Measurements from ENCODE around the gene TUBB2A. TPM values are rescaled to one million over a fixed set of nuclear protein-coding genes. Genes with fewer than 3 reads are reported as not detected.
A peak's percentile ranks its signal among the peaks of the same experiment; 100 is the strongest.
"Not testable (repeated sequence)": the region's sequence is repeated elsewhere in the genome, so short reads cannot be mapped to it uniquely, and the experiment has no call there.

The TUBB2A gene
- total and polyA plus RNA-seq, 5 donors from 2014 or later: 4.8 to 48.0 (median 6.9) TPM

- H3K4me1 Mint-ChIP-seq; H3K9me3 ChIP-seq (ENCODE audit: control insufficient read depth in 2 of 2, low read length in 2 of 2); H3K9me3 Mint-ChIP-seq; H3K4me3 ChIP-seq (ENCODE audit: low read depth, low read length); DNase-seq; H3K27ac Mint-ChIP-seq; H3K36me3 ChIP-seq (ENCODE audit: control insufficient read depth, insufficient read depth, low read length); H3K27me3 ChIP-seq (ENCODE audit: control insufficient read depth, insufficient read depth, low read length); H3K4me1 ChIP-seq (ENCODE audit: control insufficient read depth, insufficient read depth, low read length, poor library complexity, severe bottlenecking); ATAC-seq (ENCODE audit: low read depth in 2 of 2); H3K36me3 Mint-ChIP-seq; H3K27ac ChIP-seq (ENCODE audit: insufficient read depth, low read length, poor library complexity, severe bottlenecking); H3K27me3 Mint-ChIP-seq: not testable (repeated sequence)
- peak overlapping the region in 1 of 4 donors; percentile 45 for H3K4me3 Mint-ChIP-seq
Observed at GRCh38 chr6:3168046-3168445, 10.7 kb upstream of the TUBB2A start.

DNA sequence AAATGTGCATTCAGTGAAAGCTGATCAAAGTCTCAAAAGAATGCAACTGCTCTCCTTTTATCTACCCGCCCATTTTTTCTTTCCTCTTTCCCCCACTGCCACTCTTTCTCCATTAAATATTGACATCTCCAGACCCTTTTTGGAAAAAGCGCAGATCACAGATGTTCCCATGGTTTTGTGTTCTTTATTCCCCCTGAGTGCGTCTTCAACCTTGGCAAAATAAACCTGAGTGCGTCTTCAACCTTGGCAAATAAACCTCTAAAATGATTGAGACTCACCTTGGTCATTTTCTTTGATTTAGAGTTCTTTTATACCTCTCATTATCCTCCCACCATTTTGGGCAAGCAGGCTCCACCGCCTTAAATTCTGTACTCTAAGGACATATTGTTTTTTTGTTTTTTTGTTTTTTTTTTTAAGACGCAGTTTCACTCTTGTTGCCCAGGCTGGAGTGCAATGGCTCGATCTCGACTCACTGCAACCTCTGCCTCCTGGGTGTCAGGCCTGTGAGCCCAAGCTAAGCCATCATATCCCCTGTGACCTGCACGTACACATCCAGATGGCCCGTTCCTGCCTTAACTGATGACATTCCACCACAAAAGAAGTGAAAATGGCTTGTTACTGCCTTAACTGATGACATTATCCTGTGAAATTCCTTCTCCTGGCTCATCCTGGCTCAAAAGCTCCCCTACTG is 9.3 kb upstream of the TUBB2A start:
- peak overlapping the region in 1 of 3 donors; percentile 22 for H3K27ac Mint-ChIP-seq
- not testable (repeated sequence) for H3K4me3 ChIP-seq (ENCODE audit: low read depth, low read length); H3K36me3 Mint-ChIP-seq; H3K36me3 ChIP-seq (ENCODE audit: control insufficient read depth, insufficient read depth, low read length); DNase-seq; ATAC-seq (ENCODE audit: low read depth in 2 of 2); H3K9me3 Mint-ChIP-seq; H3K27ac ChIP-seq (ENCODE audit: insufficient read depth, low read length, poor library complexity, severe bottlenecking); H3K27me3 ChIP-seq (ENCODE audit: control insufficient read depth, insufficient read depth, low read length); H3K27me3 Mint-ChIP-seq; H3K9me3 ChIP-seq (ENCODE audit: control insufficient read depth in 2 of 2, low read length in 2 of 2)
- peaks cover 13% of the 10 kb centered on the region for H3K4me1 ChIP-seq (ENCODE audit: control insufficient read depth, insufficient read depth, low read length, poor library complexity, severe bottlenecking)
- peak overlapping the region in 1 of 4 donors; percentile 58 for H3K4me3 Mint-ChIP-seq
- peaks cover 4 to 15% (median 7%) of the 10 kb centered on the region in 4 donors for H3K4me1 Mint-ChIP-seq

GRCh38 chr6:3165631-3166534 is 8.5 kb upstream of the TUBB2A start:
- H3K27me3 Mint-ChIP-seq: no peaks in the 10 kb centered on the region
- no peaks in the 10 kb centered on the region for H3K36me3 Mint-ChIP-seq
- no peak overlapping the region for H3K27ac Mint-ChIP-seq
- DNase-seq: no peak
- no peaks in the 10 kb centered on the region for H3K27me3 ChIP-seq (ENCODE audit: control insufficient read depth, insufficient read depth, low read length)
- no peak overlapping the region for H3K4me3 ChIP-seq (ENCODE audit: low read depth, low read length)
- H3K27ac ChIP-seq (ENCODE audit: insufficient read depth, low read length, poor library complexity, severe bottlenecking): no peak overlapping the region
- H3K36me3 ChIP-seq (ENCODE audit: control insufficient read depth, insufficient read depth, low read length): no peaks in the 10 kb centered on the region
- H3K4me1 Mint-ChIP-seq: peaks cover 7 to 22% (median 11%) of the 10 kb centered on the region in 4 donors
- H3K4me1 ChIP-seq (ENCODE audit: control insufficient read depth, insufficient read depth, low read length, poor library complexity, severe bottlenecking): peaks cover 15% of the 10 kb centered on the region
- no peak for ATAC-seq (ENCODE audit: low read depth in 2 of 2)
- H3K9me3 Mint-ChIP-seq: no peaks in the 10 kb centered on the region
- no peaks in the 10 kb centered on the region for H3K9me3 ChIP-seq (ENCODE audit: control insufficient read depth in 2 of 2, low read length in 2 of 2)
- H3K4me3 Mint-ChIP-seq: no peak overlapping the region

DNA sequence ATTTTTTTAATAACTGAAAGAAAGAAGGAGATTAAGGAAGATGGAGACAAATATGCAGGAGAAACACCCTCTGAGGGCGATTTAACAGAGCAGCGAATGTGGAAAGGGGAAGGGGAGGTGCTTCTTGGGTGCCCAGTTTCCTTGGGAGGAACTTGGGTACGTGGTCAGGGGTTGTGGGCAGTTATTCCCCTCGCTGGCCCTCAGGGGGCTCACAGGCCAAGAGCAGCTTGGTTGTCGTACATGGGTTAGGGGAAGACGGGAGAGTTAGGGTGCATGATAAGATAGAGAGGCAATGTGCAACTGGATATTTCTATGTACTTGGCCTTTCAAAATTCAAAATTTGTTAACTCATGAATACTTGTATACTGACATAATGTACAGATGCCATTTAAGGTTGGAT is 7.0 kb upstream of the TUBB2A start:
- Histone ChIP-seq H3K4me1 (ENCODE audit: control insufficient read depth, insufficient read depth, low read length, poor library complexity, severe bottlenecking) (peaks cover 30% of the 10 kb centered on the region), H3K36me3 (ENCODE audit: control insufficient read depth, insufficient read depth, low read length) (no peaks in the 10 kb centered on the region), H3K27me3 (ENCODE audit: control insufficient read depth, insufficient read depth, low read length) (no peaks in the 10 kb centered on the region), H3K27ac (ENCODE audit: insufficient read depth, low read length, poor library complexity, severe bottlenecking) (no peak overlapping the region), H3K4me3 (ENCODE audit: low read depth, low read length) (no peak overlapping the region), H3K9me3 (ENCODE audit: control insufficient read depth in 2 of 2, low read length in 2 of 2) (no peaks in the 10 kb centered on the region)
- no peaks in the 10 kb centered on the region for H3K27me3 Mint-ChIP-seq
- peaks cover 0 to 3% (median 0%) of the 10 kb centered on the region in 7 donors for H3K9me3 Mint-ChIP-seq
- H3K4me1 Mint-ChIP-seq: peaks cover 10 to 36% (median 21%) of the 10 kb centered on the region in 4 donors
- ATAC-seq (ENCODE audit: low read depth in 2 of 2): no peak
- peak overlapping the region in 1 of 4 donors; percentile 47 for H3K4me3 Mint-ChIP-seq
- H3K36me3 Mint-ChIP-seq: no peaks in the 10 kb centered on the region
- DNase-seq: no peak
- H3K27ac Mint-ChIP-seq: no peak overlapping the region

DNA sequence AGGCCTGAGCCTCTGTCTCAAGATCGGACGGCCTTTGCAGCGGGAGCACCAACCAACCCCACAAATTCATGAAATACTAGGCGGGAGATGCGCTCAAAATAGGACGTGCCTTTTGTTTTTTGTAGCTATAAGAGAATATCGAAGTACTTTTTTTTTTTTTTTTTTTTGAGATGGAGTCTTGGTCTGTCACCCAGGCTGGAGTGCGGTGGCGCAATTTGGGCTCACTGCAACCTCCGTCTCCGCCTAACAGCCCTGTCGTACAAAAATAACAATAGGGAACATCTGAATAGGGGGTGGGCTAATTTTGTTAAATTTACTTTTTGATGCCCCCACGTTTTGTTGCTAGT is 5.9 kb upstream of the TUBB2A start:
- H3K9me3 Mint-ChIP-seq: peaks cover 0 to 3% (median 0%) of the 10 kb centered on the region in 7 donors
- Histone ChIP-seq H3K4me3 (ENCODE audit: low read depth, low read length) (peak overlapping the region; percentile 55), H3K27me3 (ENCODE audit: control insufficient read depth, insufficient read depth, low read length) (no peaks in the 10 kb centered on the region), H3K36me3 (ENCODE audit: control insufficient read depth, insufficient read depth, low read length) (no peaks in the 10 kb centered on the region), H3K27ac (ENCODE audit: insufficient read depth, low read length, poor library complexity, severe bottlenecking) (peak overlapping the region; percentile 78), H3K4me1 (ENCODE audit: control insufficient read depth, insufficient read depth, low read length, poor library complexity, severe bottlenecking) (peaks cover 37% of the 10 kb centered on the region), H3K9me3 (ENCODE audit: control insufficient read depth in 2 of 2, low read length in 2 of 2) (no peaks in the 10 kb centered on the region)
- peak overlapping the region in 1 of 3 donors; percentile 49 for H3K27ac Mint-ChIP-seq
- DNase-seq (no peak), ATAC-seq (ENCODE audit: low read depth in 2 of 2) (no peak)
- H3K27me3 Mint-ChIP-seq: no peaks in the 10 kb centered on the region
- H3K36me3 Mint-ChIP-seq: no peaks in the 10 kb centered on the region
- peaks cover 10 to 46% (median 24%) of the 10 kb centered on the region in 4 donors for H3K4me1 Mint-ChIP-seq
- H3K4me3 Mint-ChIP-seq: peak overlapping the region; percentile 73 to 85 (median 82)

DNA sequence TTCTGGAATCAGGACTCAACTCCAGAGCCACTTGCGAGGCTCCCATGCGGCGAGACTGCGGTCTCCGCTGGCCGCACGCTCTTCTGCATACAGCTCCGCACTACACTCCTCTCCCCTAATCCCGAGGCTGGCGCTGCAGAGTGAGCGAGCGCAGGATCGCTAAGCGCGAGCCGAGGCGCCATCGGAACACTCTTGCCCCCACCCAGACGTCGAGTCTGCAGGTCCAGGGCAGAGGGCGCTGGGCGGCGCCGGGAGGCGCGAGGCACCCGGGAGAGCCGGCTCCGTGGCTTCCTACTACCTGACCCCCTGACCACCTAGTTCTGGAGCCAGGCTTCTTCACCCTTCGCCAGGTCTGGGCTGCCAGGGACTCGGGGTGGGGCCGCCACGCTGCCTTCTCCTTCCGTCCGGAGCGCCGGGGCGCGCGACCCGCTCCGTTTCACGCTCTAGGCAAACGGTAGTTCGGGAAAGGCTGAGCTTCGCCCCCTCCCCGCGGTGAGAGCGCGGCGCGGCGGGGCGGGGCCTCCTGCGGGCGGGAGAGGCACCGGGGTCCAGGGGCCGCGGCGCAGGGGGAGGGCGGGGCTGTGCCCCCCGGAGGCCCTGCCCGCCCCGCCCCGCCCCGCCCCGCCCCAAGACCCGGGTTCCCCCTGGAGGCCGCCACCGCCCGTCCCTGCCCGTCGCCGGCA is 5.4 kb upstream of the TUBB2A start:
- ATAC-seq (ENCODE audit: low read depth in 2 of 2) (peak; percentile 38 to 52), DNase-seq (peak; percentile 48 to 69 (median 58))
- no peaks in the 10 kb centered on the region for H3K27me3 Mint-ChIP-seq
- Histone ChIP-seq H3K27ac (ENCODE audit: insufficient read depth, low read length, poor library complexity, severe bottlenecking) (peak overlapping the region; percentile 78), H3K4me3 (ENCODE audit: low read depth, low read length) (peak overlapping the region; percentile 55), H3K9me3 (ENCODE audit: control insufficient read depth in 2 of 2, low read length in 2 of 2) (no peaks in the 10 kb centered on the region), H3K36me3 (ENCODE audit: control insufficient read depth, insufficient read depth, low read length) (no peaks in the 10 kb centered on the region), H3K27me3 (ENCODE audit: control insufficient read depth, insufficient read depth, low read length) (no peaks in the 10 kb centered on the region), H3K4me1 (ENCODE audit: control insufficient read depth, insufficient read depth, low read length, poor library complexity, severe bottlenecking) (peaks cover 42% of the 10 kb centered on the region)
- peak overlapping the region; percentile 73 to 87 (median 82) for H3K4me3 Mint-ChIP-seq
- H3K4me1 Mint-ChIP-seq: peaks cover 10 to 48% (median 25%) of the 10 kb centered on the region in 4 donors
- no peaks in the 10 kb centered on the region for H3K36me3 Mint-ChIP-seq
- H3K9me3 Mint-ChIP-seq: peaks cover 0 to 3% (median 0%) of the 10 kb centered on the region in 7 donors
- H3K27ac Mint-ChIP-seq: peak overlapping the region; percentile 49 to 82 (median 80)

- Mint-ChIP-seq H3K4me1 (peaks cover 10 to 48% (median 25%) of the 10 kb centered on the region in 4 donors), H3K4me3 (peak overlapping the region; percentile 55 to 87 (median 74)), H3K27ac (peak overlapping the region; percentile 7 to 82 (median 78)), H3K36me3 (no peaks in the 10 kb centered on the region), H3K27me3 (no peaks in the 10 kb centered on the region), H3K9me3 (peaks cover 0 to 3% (median 0%) of the 10 kb centered on the region in 7 donors)
- Histone ChIP-seq H3K36me3 (ENCODE audit: control insufficient read depth, insufficient read depth, low read length) (no peaks in the 10 kb centered on the region), H3K27ac (ENCODE audit: insufficient read depth, low read length, poor library complexity, severe bottlenecking) (peak overlapping the region; percentile 78), H3K4me1 (ENCODE audit: control insufficient read depth, insufficient read depth, low read length, poor library complexity, severe bottlenecking) (peaks cover 45% of the 10 kb centered on the region), H3K27me3 (ENCODE audit: control insufficient read depth, insufficient read depth, low read length) (no peaks in the 10 kb centered on the region), H3K9me3 (ENCODE audit: control insufficient read depth in 2 of 2, low read length in 2 of 2) (no peaks in the 10 kb centered on the region), H3K4me3 (ENCODE audit: low read depth, low read length) (peak overlapping the region; percentile 10)
- no peak for ATAC-seq (ENCODE audit: low read depth in 2 of 2)
- DNase-seq: no peak
Observed at GRCh38 chr6:3162067-3162497, 4.7 kb upstream of the TUBB2A start.
